GM19238 (cell line): ENCODE data around the gene CEACAM5.
A peak's percentile ranks its signal among the peaks of the same experiment; 100 is the strongest.

Source experiments
- DNase-seq: peaks from one replicate; pipeline ENCODE4 v3.0.0; 2011; ENCODE audit warnings: low spot score; ENCODE audit not compliant: insufficient read length

CEACAM5 gene

DNA sequence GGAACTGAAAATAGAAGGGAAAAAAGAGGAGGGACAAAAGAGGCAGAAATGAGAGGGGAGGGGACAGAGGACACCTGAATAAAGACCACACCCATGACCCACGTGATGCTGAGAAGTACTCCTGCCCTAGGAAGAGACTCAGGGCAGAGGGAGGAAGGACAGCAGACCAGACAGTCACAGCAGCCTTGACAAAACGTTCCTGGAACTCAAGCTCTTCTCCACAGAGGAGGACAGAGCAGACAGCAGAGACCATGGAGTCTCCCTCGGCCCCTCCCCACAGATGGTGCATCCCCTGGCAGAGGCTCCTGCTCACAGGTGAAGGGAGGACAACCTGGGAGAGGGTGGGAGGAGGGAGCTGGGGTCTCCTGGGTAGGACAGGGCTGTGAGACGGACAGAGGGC lies at the start of gene CEACAM5:
Gene CEACAM5 (plus strand): TSS at position 146 of the 400 bp plus-strand sequence. CDS start 106 bp downstream, at position 252.
- no peak for DNase-seq

- no peak for DNase-seq
Measured at GRCh38 chr19:41666075-41666474, 42.4 kb upstream of the CEACAM5 start.

DNA sequence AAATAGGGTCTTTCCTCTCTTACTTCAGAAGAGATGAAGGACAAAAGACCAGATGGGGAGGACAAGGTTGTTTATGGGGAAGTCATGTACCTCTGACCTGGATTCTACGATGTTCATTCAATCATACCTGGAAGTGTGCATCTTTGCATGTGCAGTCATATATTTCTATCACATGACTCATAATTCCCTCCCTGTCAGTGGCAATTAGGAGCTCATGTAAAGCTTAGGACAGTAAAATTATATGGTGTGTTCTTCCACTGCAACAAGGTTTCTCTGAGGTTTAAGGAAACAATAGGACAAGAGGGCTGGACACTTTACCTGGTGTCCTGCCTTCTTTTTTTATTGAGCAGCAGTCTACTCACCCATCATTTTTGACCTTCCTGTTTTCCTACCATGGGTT lies 40.1 kb upstream of the CEACAM5 start:
- DNase-seq, result no peak

DNA sequence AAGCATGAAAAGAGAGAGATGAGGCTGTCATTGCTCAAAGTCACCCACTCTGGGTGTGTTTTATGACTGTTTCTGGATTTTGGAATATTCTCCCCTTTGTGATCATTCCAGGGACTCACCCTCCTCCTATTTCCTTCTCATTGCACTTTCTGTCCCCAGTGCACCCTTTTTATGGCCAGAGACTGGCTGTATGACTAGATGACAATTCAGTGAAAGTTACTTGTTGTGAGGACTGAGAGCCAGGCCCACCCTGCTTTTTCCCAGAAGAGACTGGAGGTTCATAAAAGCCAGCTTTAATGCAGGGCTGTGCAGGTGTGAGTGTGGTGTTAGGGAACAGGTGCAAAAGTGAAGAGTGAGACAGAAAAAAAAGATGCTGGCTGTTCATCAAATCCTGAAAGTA lies 37.7 kb upstream of the CEACAM5 start:
- DNase-seq, result no peak

DNA sequence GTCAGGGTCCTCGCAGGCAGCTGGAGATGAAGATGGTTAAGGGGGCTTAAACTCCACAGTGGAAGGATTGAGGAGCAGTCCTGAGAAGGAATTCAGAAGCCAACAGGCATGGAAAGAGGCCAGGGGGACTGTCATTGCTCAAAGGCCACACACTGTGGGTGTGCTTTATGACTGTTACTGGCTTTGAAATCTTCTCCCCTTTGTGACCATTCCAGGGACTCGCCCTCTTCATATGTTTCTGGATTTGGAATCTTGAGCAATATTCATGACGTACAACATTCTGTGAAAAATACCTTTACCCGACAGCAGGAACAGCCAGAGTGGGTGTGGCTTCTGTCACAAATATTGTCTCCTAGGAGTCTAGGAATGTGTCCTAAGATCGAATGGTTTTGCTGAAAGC lies 36.9 kb upstream of the CEACAM5 start:
- no peak for DNase-seq

DNA sequence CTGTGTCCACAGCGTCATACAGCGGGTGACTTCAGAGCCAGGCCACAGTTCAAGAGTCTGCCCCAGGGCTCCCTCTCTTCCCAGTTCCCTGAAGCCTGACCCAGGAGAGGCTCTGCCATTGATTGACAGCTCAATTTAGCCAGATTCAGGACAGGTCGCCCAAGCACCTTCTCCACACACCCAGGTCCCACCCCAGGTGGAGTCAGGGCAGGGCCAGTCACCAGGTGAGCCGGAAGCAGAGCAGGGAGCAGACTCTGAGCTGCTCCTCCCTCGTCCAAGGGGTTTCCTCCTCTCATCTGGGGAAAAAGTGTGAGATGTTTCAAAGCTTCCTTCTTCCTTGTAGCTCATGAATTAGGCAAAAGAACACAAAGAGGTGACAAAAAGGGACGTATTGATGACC lies 26.0 kb upstream of the CEACAM5 start:
- DNase-seq, result no peak

DNA sequence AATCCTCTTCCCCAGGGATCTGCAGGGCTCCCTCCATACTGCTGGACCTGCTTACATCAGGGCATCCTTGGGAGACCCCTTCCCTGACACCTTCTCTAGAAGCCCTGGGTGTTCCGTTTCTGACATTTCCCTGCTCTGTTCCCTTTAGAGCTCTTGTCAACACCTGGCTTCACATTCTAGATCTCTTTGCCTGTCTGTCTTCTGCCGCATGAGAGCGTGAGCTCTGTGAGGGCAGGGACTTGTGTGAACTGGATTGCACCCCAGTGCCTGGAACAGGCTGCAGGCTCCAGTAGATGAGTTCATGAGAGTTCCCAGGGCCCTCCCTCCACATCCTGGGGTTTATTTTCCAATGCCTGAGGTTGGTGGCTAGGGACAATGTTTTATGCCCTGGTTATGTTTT lies 21.0 kb upstream of the CEACAM5 start:
- no peak for DNase-seq

DNA sequence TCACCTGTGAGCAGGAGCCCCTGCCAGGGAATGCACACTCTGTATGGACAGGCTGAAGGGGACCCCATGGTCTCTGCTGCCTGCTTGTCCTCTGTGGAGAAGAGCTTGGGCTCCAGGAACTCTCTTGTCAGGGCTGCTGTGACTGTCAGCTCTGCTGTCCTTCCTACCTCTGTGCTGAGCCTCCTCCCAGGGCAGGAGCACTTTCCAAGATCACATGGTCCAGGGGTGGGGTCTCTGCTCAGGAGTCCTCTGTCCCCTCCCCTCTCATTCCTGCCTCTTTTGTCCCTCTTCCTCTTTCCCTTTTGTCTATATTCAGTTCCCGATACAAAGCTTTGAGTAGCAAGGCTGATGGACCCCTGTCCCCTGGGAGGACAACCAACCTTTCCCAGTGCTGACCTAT lies 20.3 kb upstream of the CEACAM5 start, which contains the start of gene CEACAM7:
Gene CEACAM7 (minus strand): TSS at position 173 of the 400 bp plus-strand sequence. CDS start 105 bp downstream, at position 68.
- no peak for DNase-seq

DNA sequence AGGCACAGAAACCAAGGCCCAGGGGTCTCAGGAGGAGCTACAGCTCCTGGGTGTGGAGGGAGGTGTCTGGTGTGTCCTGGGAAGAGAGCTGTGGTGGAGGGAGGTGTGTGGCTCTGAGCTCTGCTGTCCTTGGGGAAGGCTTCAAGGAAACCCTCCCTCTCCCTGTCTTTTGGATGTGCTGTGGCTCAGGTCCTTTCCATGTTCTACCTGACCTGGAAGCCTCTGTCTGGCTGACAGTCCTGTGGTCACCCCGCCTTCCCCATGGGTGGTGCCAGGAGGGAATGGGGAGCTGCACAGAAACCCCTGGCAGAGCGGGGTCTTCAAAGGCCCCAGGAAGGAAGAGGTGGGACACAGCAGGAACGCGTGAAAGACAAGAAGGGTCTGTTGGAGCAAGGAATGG lies 19.7 kb upstream of the CEACAM5 start:
- no peak for DNase-seq

- no peak for DNase-seq
Measured at GRCh38 chr19:41689993-41690800, 18.2 kb upstream of the CEACAM5 start.

DNA sequence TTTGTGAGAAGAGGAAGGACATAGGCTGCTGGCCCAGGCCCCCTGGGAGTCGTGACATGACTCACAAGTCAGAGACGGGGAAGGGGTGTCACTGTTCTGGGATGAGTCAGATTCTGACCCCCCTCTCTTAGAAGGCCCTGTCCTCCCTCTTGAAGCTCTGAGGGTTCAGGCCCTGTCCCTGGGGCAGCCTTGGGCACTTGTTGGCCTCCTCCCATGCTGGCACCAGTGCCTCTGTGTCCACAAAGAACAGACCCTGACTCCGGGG lies 17.7 kb upstream of the CEACAM5 start:
- no peak for DNase-seq

GRCh38 chr19:41691268-41691970 lies 17.0 kb upstream of the CEACAM5 start:
- DNase-seq, result no peak

- no peak for DNase-seq
Measured at GRCh38 chr19:41694196-41694595, 14.2 kb upstream of the CEACAM5 start.

DNA sequence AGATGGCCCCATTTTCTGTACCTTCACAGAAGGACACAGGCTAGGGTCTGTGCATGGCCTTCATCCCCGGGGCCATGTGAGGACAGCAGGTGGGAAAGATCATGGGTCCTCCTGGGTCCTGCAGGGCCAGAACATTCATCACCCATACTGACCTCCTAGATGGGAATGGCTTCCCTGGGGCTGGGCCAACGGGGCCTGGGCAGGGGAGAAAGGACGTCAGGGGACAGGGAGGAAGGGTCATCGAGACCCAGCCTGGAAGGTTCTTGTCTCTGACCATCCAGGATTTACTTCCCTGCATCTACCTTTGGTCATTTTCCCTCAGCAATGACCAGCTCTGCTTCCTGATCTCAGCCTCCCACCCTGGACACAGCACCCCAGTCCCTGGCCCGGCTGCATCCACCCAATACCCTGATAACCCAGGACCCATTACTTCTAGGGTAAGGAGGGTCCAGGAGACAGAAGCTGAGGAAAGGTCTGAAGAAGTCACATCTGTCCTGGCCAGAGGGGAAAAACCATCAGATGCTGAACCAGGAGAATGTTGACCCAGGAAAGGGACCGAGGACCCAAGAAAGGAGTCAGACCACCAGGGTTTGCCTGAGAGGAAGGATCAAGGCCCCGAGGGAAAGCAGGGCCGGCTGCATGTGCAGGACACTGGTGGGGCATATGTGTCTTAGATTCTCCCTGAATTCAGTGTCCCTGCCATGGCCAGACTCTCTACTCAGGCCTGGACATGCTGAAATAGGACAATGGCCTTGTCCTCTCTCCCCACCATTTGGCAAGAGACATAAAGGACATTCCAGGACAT lies 13.4 kb upstream of the CEACAM5 start:
- DNase-seq, result no peak

DNA sequence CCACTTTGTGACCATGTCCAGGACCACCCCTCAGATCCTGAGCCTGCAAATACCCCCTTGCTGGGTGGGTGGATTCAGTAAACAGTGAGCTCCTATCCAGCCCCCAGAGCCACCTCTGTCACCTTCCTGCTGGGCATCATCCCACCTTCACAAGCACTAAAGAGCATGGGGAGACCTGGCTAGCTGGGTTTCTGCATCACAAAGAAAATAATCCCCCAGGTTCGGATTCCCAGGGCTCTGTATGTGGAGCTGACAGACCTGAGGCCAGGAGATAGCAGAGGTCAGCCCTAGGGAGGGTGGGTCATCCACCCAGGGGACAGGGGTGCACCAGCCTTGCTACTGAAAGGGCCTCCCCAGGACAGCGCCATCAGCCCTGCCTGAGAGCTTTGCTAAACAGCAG lies 12.7 kb upstream of the CEACAM5 start:
- no peak for DNase-seq

- DNase-seq, result no peak
Measured at GRCh38 chr19:41696402-41697197, 11.8 kb upstream of the CEACAM5 start.

DNA sequence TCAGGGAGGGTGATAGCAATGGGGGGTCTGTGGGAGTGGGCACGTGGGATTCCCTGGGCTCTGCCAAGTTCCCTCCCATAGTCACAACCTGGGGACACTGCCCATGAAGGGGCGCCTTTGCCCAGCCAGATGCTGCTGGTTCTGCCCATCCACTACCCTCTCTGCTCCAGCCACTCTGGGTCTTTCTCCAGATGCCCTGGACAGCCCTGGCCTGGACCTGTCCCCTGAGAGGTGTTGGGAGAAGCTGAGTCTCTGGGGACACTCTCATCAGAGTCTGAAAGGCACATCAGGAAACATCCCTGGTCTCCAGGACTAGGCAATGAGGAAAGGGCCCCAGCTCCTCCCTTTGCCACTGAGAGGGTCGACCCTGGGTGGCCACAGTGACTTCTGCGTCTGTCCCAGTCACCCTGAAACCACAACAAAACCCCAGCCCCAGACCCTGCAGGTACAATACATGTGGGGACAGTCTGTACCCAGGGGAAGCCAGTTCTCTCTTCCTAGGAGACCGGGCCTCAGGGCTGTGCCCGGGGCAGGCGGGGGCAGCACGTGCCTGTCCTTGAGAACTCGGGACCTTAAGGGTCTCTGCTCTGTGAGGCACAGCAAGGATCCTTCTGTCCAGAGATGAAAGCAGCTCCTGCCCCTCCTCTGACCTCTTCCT lies 11.1 kb upstream of the CEACAM5 start:
- no peak for DNase-seq

- DNase-seq, result peak; percentile 42
Measured at GRCh38 chr19:41698746-41699230, 9.6 kb upstream of the CEACAM5 start.

GRCh38 chr19:41699231-41699967 lies 9.0 kb upstream of the CEACAM5 start:
- no peak for DNase-seq

GRCh38 chr19:41699968-41700323 lies 8.5 kb upstream of the CEACAM5 start:
- no peak for DNase-seq
